HepG2 (cell line): ENCODE measurements around the gene KCTD13. TPM values are rescaled to one million over a fixed set of nuclear protein-coding genes. Genes with fewer than 3 reads are reported as not detected.

Source experiments
- ARID5B ChIP-seq: IDR thresholded peaks from 2 replicates; pipeline ENCODE4 v1.4.0; 2020; ENCODE audit warnings: mild to moderate bottlenecking, missing genetic modification reagents
- HBP1 ChIP-seq: IDR thresholded peaks from 2 replicates; pipeline ENCODE4 v1.6.1; 2016; ENCODE audit warnings: low read depth, control low read depth
- JUND ChIP-seq: sonication (generic); formaldehyde crosslinking; IDR thresholded peaks from 2 replicates; pipeline ENCODE4 v1.8.0; 2022; ENCODE audit warnings: mild to moderate bottlenecking, missing genetic modification reagents
- LCORL ChIP-seq, 2 experiments: fragments of 450-650 bp in 1 of 2; sonication (generic) in 1 of 2; formaldehyde crosslinking in 1 of 2; IDR thresholded peaks; 2 replicates each; pipeline versions ENCODE4 v1.5.0 to v1.6.1; 2017 to 2020; ENCODE audit warnings: antibody characterized with exemption in 1 of 2, missing genetic modification reagents in 1 of 2
- MIXL1 ChIP-seq: IDR thresholded peaks from 2 replicates; pipeline ENCODE4 v1.6.1; 2016
- MTF1 ChIP-seq: sonication (generic); formaldehyde crosslinking; IDR thresholded peaks from 2 replicates; pipeline ENCODE4 v1.5.0; 2020; ENCODE audit warnings: missing genetic modification reagents
- SAP130 ChIP-seq: IDR thresholded peaks from 2 replicates; pipeline ENCODE4 v1.6.1; 2016; ENCODE audit warnings: low read depth
- THAP11 ChIP-seq: IDR thresholded peaks from 2 replicates; pipeline ENCODE4 v1.6.1; 2016; ENCODE audit warnings: missing biosample characterization, missing genetic modification reagents
- TRIM24 ChIP-seq: sonication (generic); formaldehyde crosslinking; IDR thresholded peaks from 2 replicates; pipeline ENCODE4 v1.8.0; 2022; ENCODE audit warnings: mild to moderate bottlenecking, missing genetic modification reagents
- ZBTB25 ChIP-seq: IDR thresholded peaks from 2 replicates; pipeline ENCODE4 v1.6.1; 2018; ENCODE audit warnings: missing genetic modification reagents
- ZFP36L2 ChIP-seq: sonication (generic); formaldehyde crosslinking; IDR thresholded peaks from 2 replicates; pipeline ENCODE4 v1.4.0; 2020; ENCODE audit warnings: missing genetic modification reagents
- ZNF124 ChIP-seq: sonication (generic); formaldehyde crosslinking; IDR thresholded peaks from 2 replicates; pipeline ENCODE4 v1.4.0; 2020; ENCODE audit warnings: missing genetic modification reagents
- ZNF138 ChIP-seq: sonication (generic); formaldehyde crosslinking; IDR thresholded peaks from 2 replicates; pipeline ENCODE4 v1.5.0; 2020; ENCODE audit warnings: mild to moderate bottlenecking, low read depth, missing genetic modification reagents
- ZNF281 ChIP-seq: sonication (generic); formaldehyde crosslinking; IDR thresholded peaks from 2 replicates; pipeline ENCODE4 v1.4.0; 2020; ENCODE audit warnings: missing genetic modification reagents, borderline replicate concordance
- ZXDC ChIP-seq: sonication (generic); formaldehyde crosslinking; IDR thresholded peaks from 2 replicates; pipeline ENCODE4 v1.5.0; 2020; ENCODE audit warnings: mild to moderate bottlenecking, missing genetic modification reagents
- polyA plus RNA-seq, 8 experiments: library from polyadenylated mRNA; depleted of rRNA in 3 of 8; stranded (reverse) in 7 of 8; unstranded in 1 of 8; fragments of >200 nt; fragmentation: Illumina TruSeq in 4 of 8; extraction: Trizol in 4 of 8; gene quantifications; 2 replicates each; pipeline versions ENCODE4 v1.2.1 to v1.2.3, GENCODE V29; 2011 to 2016; ENCODE audit warnings: low read depth in 4 of 8, missing spikeins in 1 of 8, mixed read lengths in 1 of 8; ENCODE audit not compliant: insufficient read depth in 1 of 8
- total RNA-seq, 5 experiments: library from RNA; depleted of rRNA; stranded (reverse); fragments of >200 nt; fragmentation: Illumina TruSeq; extraction: Trizol; gene quantifications; 2 replicates each; pipeline ENCODE4 v1.2.3, GENCODE V29; 2016; ENCODE audit warnings: low read depth in 1 of 5

KCTD13 gene
- total and polyA plus RNA-seq, 2 of the 13 experiments (the other 11 are each of a cell fraction or from before 2014, with no cell fraction given) = 6.3 to 14.7 TPM

GRCh38 chr16:29963021-29963743, 37.2 kb upstream of the KCTD13 start (continued):
- TF ChIP-seq HBP1 (CRISPR knock-in tag) (no peak), ARID5B (no peak), MIXL1 (no peak), ZNF138 (CRISPR knock-in tag) (no peak), SAP130 (CRISPR knock-in tag) (no peak), TRIM24 (CRISPR knock-in tag) (no peak), ZNF124 (CRISPR knock-in tag) (no peak), ZBTB25 (CRISPR knock-in tag) (no peak), LCORL (IDR thresholded peaks at IDR 0.05) (no peak), LCORL (CRISPR knock-in tag; IDR thresholded peaks at IDR 0.05) (peak; percentile 19; the same call in 1 of the 2 replicates), THAP11 (CRISPR knock-in tag) (0 out of 2 replicates have a peak, but pooled peaks have one; percentile 10), ZFP36L2 (CRISPR knock-in tag) (no peak), MTF1 (CRISPR knock-in tag) (no peak), JUND (CRISPR knock-in tag) (no peak; the same call in 1 of the 2 replicates), ZNF281 (CRISPR knock-in tag) (no peak), ZXDC (no peak)
